NCI-H2171 treated with DMSO at 0.1 percent for 48 hours (cell line): ENCODE data around the gene KLHL4.
"Not testable (repeated sequence)": the region's sequence is repeated elsewhere in the genome, so short reads cannot be mapped to it uniquely, and the experiment has no call there.

Experiments
- DNase-seq: peaks from one replicate; lab custom pipeline; 2025; lab: John Stamatoyannopoulos, UW

KLHL4 gene

DNA sequence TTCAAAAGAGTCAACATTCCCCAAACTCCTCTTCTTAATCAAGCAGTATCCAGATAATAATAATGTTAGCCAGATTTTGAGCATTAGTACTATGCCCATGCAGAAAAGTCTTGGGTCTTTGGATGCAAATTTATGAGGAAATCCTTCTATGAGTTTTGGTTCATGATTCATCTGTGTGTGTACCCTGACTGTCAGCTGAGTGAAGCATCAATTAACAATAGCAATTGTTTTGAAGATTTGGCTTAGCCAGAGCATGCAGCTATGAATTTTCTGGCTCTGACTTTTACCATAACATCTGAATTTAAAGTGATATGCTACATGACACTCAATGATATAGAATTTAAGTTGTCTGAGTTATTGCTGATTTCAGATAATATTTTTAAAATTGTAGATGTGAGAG, 145.8 kb downstream of the KLHL4 start:
- DNase-seq, result no peak

- DNase-seq, result peak; percentile 0
These were observed 146.8 kb downstream of the KLHL4 start for GRCh38 chrX:87664381-87664780.

- no peak for DNase-seq
These were observed 162.2 kb downstream of the KLHL4 start for GRCh38 chrX:87679849-87680248.

DNA sequence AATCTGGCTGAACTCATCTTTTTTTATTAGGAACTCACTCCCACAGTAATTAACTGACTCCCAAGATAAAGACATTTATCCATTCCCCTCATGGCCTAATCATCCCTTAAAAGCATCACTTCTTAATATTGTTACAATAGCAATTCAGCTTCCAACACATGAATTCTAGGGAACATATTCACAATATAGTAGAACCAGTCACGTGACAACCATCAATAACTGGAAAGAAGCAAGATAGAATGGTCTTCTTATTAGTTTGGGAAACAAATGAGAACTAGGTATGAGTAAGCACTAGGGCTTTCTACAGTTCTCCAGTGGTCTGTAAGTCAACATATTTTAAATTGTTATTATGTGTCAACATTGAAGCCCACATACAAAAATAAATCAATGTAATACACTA, 170.1 kb downstream of the KLHL4 start:
- DNase-seq, result no peak

- DNase-seq, result not testable (repeated sequence)
These were observed 170.6 kb downstream of the KLHL4 start for GRCh38 chrX:87688113-87688748.

DNA sequence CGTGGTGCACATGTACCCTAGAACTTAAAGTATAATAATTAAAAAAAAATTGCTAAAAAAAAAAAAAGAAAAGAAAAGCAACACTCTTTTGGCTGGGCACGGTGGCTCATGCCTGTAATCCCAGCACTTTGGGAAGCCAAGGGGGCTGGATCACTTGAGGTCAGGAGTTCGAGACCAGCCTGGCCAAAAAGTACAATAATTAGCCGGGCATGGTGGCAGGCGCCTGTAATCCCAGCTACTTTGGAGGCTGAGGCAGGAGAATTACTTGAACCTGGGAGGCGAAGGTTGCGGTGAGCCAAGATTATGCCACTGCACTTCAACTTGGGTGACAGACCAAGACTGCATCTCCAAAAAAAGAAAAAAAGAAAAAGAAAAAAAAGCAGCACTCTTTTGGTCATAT, 171.6 kb downstream of the KLHL4 start:
- DNase-seq, result not testable (repeated sequence)

GRCh38 chrX:87693204-87693603, 175.6 kb downstream of the KLHL4 start:
- DNase-seq, result no peak

DNA sequence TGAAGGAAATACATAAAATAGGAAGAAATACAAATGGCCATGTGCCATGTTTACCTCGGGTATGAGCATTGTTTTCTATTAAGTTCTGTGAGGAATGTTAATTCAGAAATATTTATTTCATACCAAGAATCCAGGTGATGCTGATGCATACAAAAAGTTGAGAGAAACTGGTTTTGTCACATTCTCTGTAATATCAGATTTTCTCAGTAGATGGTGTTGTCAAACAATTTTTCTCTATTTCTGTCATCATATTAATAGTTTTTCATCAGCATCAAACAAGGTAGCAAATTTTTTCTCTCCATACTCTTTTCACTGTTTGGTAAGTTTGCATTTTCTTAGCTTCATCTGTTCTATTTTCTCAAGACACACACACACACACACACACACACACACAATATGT, 179.8 kb downstream of the KLHL4 start:
- DNase-seq, result no peak

GRCh38 chrX:87702795-87703194, 185.2 kb downstream of the KLHL4 start:
- no peak for DNase-seq

- not testable (repeated sequence) for DNase-seq
These were observed 185.9 kb downstream of the KLHL4 start for GRCh38 chrX:87703469-87703868.

- DNase-seq, result no peak
These were observed 188.5 kb downstream of the KLHL4 start for GRCh38 chrX:87706134-87706533.

GRCh38 chrX:87710580-87710979, 193.0 kb downstream of the KLHL4 start:
- no peak for DNase-seq
